A549 (cell line): Measurements from ENCODE around the gene POLR3B. TPM values are rescaled to one million over a fixed set of nuclear protein-coding genes. Genes with fewer than 3 reads are reported as not detected.

Source experiments
- ATAC-seq, 2 experiments: fragments of 200-7000 bp in 1 of 2; fragments of >200 bp in 1 of 2; cut with Nextera tagmentation in 1 of 2; cut with Tn5 transposase in 1 of 2; 3 replicates each; pipeline versions ENCODE4 v1.8.0 to v1.9.1; 2018 to 2020; ENCODE audit warnings: mild to moderate bottlenecking in 1 of 2, moderate library complexity in 1 of 2
- CTCF ChIA-PET: fragments of 300-600 bp; sonication (Branson Sonifier 250); formaldehyde crosslinking; extraction: SDS; loops from one replicate; lab custom pipeline; 2021; ENCODE audit warnings: antibody characterized with exemption, inconsistent platforms; lab: Yijun Ruan, JAX
- POLR2A ChIA-PET: fragments of 350-600 bp; formaldehyde crosslinking; extraction: SDS; loops from one replicate; lab custom pipeline; 2021; ENCODE audit warnings: antibody characterized with exemption, inconsistent platforms; lab: Yijun Ruan, JAX
- DNase-seq, 2 experiments: peaks; one replicate each; pipeline versions ENCODE4 v3.0.0 to v3.0.0-alpha.2; 2011 to 2016; ENCODE audit warnings: low read depth in 1 of 2, low spot score in 1 of 2
- FAIRE-seq: peaks from 2 replicates; lab custom pipeline; 2011; peaks lifted over from hg19 to GRCh38; lab: Jason Lieb, UNC
- H3K27ac ChIP-seq, 2 experiments: fragments of >200 bp; sonication (Bioruptor Twin); formaldehyde crosslinking; 3 replicates each; pipeline ENCODE4 v1.5.1; 2016 to 2017
- H3K4me1 ChIP-seq: fragments of >200 bp; sonication (Bioruptor Twin); formaldehyde crosslinking; 3 replicates; pipeline ENCODE4 v1.6.1; 2016
- H3K4me2 ChIP-seq: fragments of >200 bp; sonication (Bioruptor Twin); formaldehyde crosslinking; 3 replicates; pipeline ENCODE4 v1.6.1; 2016
- H3K4me3 ChIP-seq: fragments of >200 bp; sonication (Bioruptor Twin); formaldehyde crosslinking; 3 replicates; pipeline ENCODE4 v1.5.1; 2016
- H3K9me3 ChIP-seq: fragments of >200 bp; sonication (Bioruptor Twin); formaldehyde crosslinking; 3 replicates; pipeline ENCODE4 v1.6.1; 2016
- ATOH8 ChIP-seq: fragments of 250-450 bp; sonication (Bioruptor Pico); IDR thresholded peaks from 2 replicates; pipeline ENCODE4 v1.5.0; 2020; ENCODE audit warnings: low read depth, mild to moderate bottlenecking, moderate library complexity
- BHLHE40 ChIP-seq: IDR thresholded peaks from 2 replicates; pipeline ENCODE4 v1.6.1; 2012; ENCODE audit warnings: low read depth, low read length, inconsistent platforms
- CBX2 ChIP-seq: fragments of 200-600 bp; sonication (generic); IDR thresholded peaks from 2 replicates; pipeline ENCODE4 v1.6.1; 2016; ENCODE audit warnings: low read depth, mild to moderate bottlenecking, borderline replicate concordance
- CEBPB ChIP-seq, 2 experiments: fragments of >200 bp in 1 of 2; sonication (Bioruptor Twin) in 1 of 2; formaldehyde crosslinking in 1 of 2; IDR thresholded peaks; 2 replicates each; pipeline ENCODE4 v1.6.1; 2012 to 2016
- CHD2 ChIP-seq: fragments of 150-350 bp; IDR thresholded peaks from 2 replicates; pipeline ENCODE4 v1.6.1; 2014; ENCODE audit warnings: low read length; ENCODE audit not compliant: partially characterized antibody
- CHD4 ChIP-seq: fragments of 200-600 bp; sonication (generic); IDR thresholded peaks from 2 replicates; pipeline ENCODE4 v1.6.1; 2016; ENCODE audit warnings: antibody characterized with exemption, mild to moderate bottlenecking, borderline replicate concordance
- CTCF ChIP-seq: fragments of >200 bp; sonication (Bioruptor Twin); formaldehyde crosslinking; IDR thresholded peaks from 3 replicates; pipeline ENCODE4 v1.5.1; 2016
- E2F6 ChIP-seq: IDR thresholded peaks from 2 replicates; pipeline ENCODE4 v1.6.1; 2012; ENCODE audit warnings: low read depth, borderline replicate concordance
- ELK1 ChIP-seq: fragments of 150-350 bp; IDR thresholded peaks from 2 replicates; pipeline ENCODE4 v1.6.1; 2014; ENCODE audit warnings: low read depth, mild to moderate bottlenecking, low read length
- EP300 ChIP-seq, 2 experiments: fragments of >200 bp; sonication (Bioruptor Twin); formaldehyde crosslinking; IDR thresholded peaks; 2 replicates in 1 of 2; 3 replicates in 1 of 2; pipeline ENCODE4 v1.6.1; 2016 to 2017
- FOSB ChIP-seq: fragments of 250-450 bp; sonication (Bioruptor Pico); IDR thresholded peaks from 2 replicates; pipeline ENCODE4 v1.5.0; 2020; ENCODE audit warnings: mild to moderate bottlenecking, moderate library complexity
- HDAC2 ChIP-seq: fragments of 200-600 bp; sonication (generic); IDR thresholded peaks from 2 replicates; pipeline ENCODE4 v1.6.1; 2016
- HMGXB4 ChIP-seq: fragments of 250-450 bp; sonication (Bioruptor Pico); IDR thresholded peaks from 2 replicates; pipeline ENCODE4 v1.5.0; 2021; ENCODE audit warnings: mild to moderate bottlenecking, moderate library complexity, borderline replicate concordance
- KDM1A ChIP-seq: fragments of 200-600 bp; sonication (generic); IDR thresholded peaks from 2 replicates; pipeline ENCODE4 v1.6.1; 2016; ENCODE audit warnings: low read depth, mild to moderate bottlenecking
- MAX ChIP-seq: IDR thresholded peaks from 2 replicates; pipeline ENCODE4 v1.6.1; 2012
- NR3C1 ChIP-seq: fragments of >200 bp; sonication (Bioruptor Twin); formaldehyde crosslinking; IDR thresholded peaks from 3 replicates; pipeline ENCODE4 v1.6.1; 2017
- PBX3 ChIP-seq: IDR thresholded peaks from 2 replicates; pipeline ENCODE4 v1.6.1; 2012
- POLR2A ChIP-seq: IDR thresholded peaks from 2 replicates; pipeline ENCODE4 v1.6.1; 2012; ENCODE audit warnings: mild to moderate bottlenecking, low read length
- RAD21 ChIP-seq, 2 experiments: fragments of >200 bp in 1 of 2; sonication (Bioruptor Twin) in 1 of 2; formaldehyde crosslinking in 1 of 2; IDR thresholded peaks in 1 of 2; conservative IDR thresholded peaks in 1 of 2; 2 replicates in 1 of 2; 3 replicates in 1 of 2; pipeline ENCODE4 v1.6.1; 2012 to 2018; ENCODE audit warnings: inconsistent platforms in 1 of 2
- RCOR1 ChIP-seq: fragments of 150-350 bp; IDR thresholded peaks from 2 replicates; pipeline ENCODE4 v1.6.1; 2014; ENCODE audit warnings: antibody characterized with exemption, low read length, low read depth
- REST ChIP-seq: fragments of 200-600 bp; sonication (generic); IDR thresholded peaks from 2 replicates; pipeline ENCODE4 v1.6.1; 2016; ENCODE audit warnings: antibody characterized with exemption, mild to moderate bottlenecking, moderate library complexity
- SREBF2 ChIP-seq: fragments of 450-650 bp; IDR thresholded peaks from 2 replicates; pipeline ENCODE4 v1.6.1; 2014; ENCODE audit warnings: mild to moderate bottlenecking, moderate library complexity
- TFCP2L1 ChIP-seq: fragments of 250-450 bp; sonication (Bioruptor Pico); IDR thresholded peaks from 2 replicates; pipeline ENCODE4 v1.5.0; 2021; ENCODE audit warnings: mild to moderate bottlenecking
- TP53 ChIP-seq: fragments of 250-450 bp; sonication (Bioruptor Pico); IDR thresholded peaks from 2 replicates; pipeline ENCODE4 v1.5.0; 2021; ENCODE audit warnings: mild to moderate bottlenecking, moderate library complexity
- ZSCAN20 ChIP-seq: fragments of 250-450 bp; sonication (Bioruptor Pico); IDR thresholded peaks from 2 replicates; pipeline ENCODE4 v1.8.0; 2022; ENCODE audit warnings: mild to moderate bottlenecking, moderate library complexity
- WGBS: methylation state at CpG from one replicate; pipeline ENCODE4 v1.1.6; 2017; ENCODE audit errors: missing lambda C conversion rate; 5-methylcytosine and 5-hydroxymethylcytosine counted together
- polyA plus RNA-seq, 4 experiments: library from polyadenylated mRNA; depleted of rRNA in 3 of 4; stranded (reverse); fragments of >200 nt; fragmentation: RNase III in 1 of 4; extraction: RNeasy Plus Mini Kit Qiagen cat#74134 plus additional on column Dnase treatment in 1 of 4; gene quantifications; 2 replicates in 3 of 4; 3 replicates in 1 of 4; pipeline ENCODE4 v1.2.3, GENCODE V29; 2011 to 2017

Gene POLR3B
- polyA plus RNA-seq, 2 of the 4 experiments (the other 2 are of a cell fraction) = 5.4 to 10.7 TPM

GRCh38 chr12:106445959-106446358 is 88.4 kb downstream of the POLR3B start:
- no peak overlapping the region for H3K4me2 ChIP-seq
- no peaks in the 10 kb centered on the region for H3K9me3 ChIP-seq
- TF ChIP-seq SREBF2 = no peak
- no peak for TF ChIP-seq KDM1A
- TF ChIP-seq ZSCAN20 (CRISPR knock-in tag) = no peak
- TF ChIP-seq BHLHE40 = no peak
- TF ChIP-seq RCOR1 = no peak
- no peak for TF ChIP-seq FOSB
- TF ChIP-seq RAD21 (conservative IDR thresholded peaks at IDR 0.05 in 1 of 2, IDR thresholded peaks at IDR 0.05 in 1 of 2) = no peak
- no peak for TF ChIP-seq TFCP2L1 (CRISPR knock-in tag)
- no peak for TF ChIP-seq ELK1
- TF ChIP-seq EP300 (IDR thresholded peaks at IDR 0.05) = no peak
- no peak for TF ChIP-seq NR3C1
- no peak for TF ChIP-seq CHD2
- WGBS = 93% methylated on average over 5 of the region's 5 CpGs
- no peak for DNase-seq
- no peak for FAIRE-seq
- POLR2A ChIA-PET = no interaction called here
- H3K4me3 ChIP-seq = no peak overlapping the region
- ATAC-seq = no peak
- no peaks in the 10 kb centered on the region for H3K4me1 ChIP-seq
- H3K27ac ChIP-seq = no peak overlapping the region
- CTCF ChIA-PET = interaction anchor here (1.4 to 1.5 kb wide), 2 partner anchors 14 to 100 kb away, joined by 3 to 4 read pairs; no protein-coding TSS in a partner anchor

GRCh38 chr12:106446419-106447092 is 89.0 kb downstream of the POLR3B start:
- Histone ChIP-seq H3K4me3 (no peak overlapping the region), H3K4me2 (no peak overlapping the region), H3K9me3 (no peaks in the 10 kb centered on the region), H3K4me1 (no peaks in the 10 kb centered on the region), H3K27ac (no peak overlapping the region)
- DNase-seq = no peak
- no peak for ATAC-seq
- POLR2A ChIA-PET = no interaction called here
- 79% methylated on average over 7 of the region's 7 CpGs for WGBS
- CTCF ChIA-PET = interaction anchor here (1.0 to 1.5 kb wide), 3 partner anchors 13 to 101 kb away, joined by 3 to 4 read pairs (median 3); no protein-coding TSS in a partner anchor
- no peak for FAIRE-seq
- no peak for TF ChIP-seq NR3C1
- no peak for TF ChIP-seq POLR2A
- no peak for TF ChIP-seq RCOR1
- no peak for TF ChIP-seq PBX3
- TF ChIP-seq REST = no peak
- TF ChIP-seq TP53 = no peak
- no peak for TF ChIP-seq ATOH8 (CRISPR knock-in tag)
- no peak for TF ChIP-seq HMGXB4 (CRISPR knock-in tag)
- TF ChIP-seq CEBPB (IDR thresholded peaks at IDR 0.05) = no peak
- TF ChIP-seq CTCF = no peak
- TF ChIP-seq CHD4 = no peak
- no peak for TF ChIP-seq HDAC2
- TF ChIP-seq CBX2 = no peak
- no peak for TF ChIP-seq E2F6
- TF ChIP-seq MAX = no peak
